ENCODE results near the gene RASSF9.
A peak's percentile ranks its signal among the peaks of the same experiment; 100 is the strongest.

RASSF9 gene

GRCh38 chr12:85821206-85821605 lies 15.0 kb downstream of the RASSF9 start:
- no peak overlapping the region for H3K27ac ChIP-seq
- no peak for TF ChIP-seq CTCF (IDR thresholded peaks at IDR 0.05)
- TF ChIP-seq ZFX (IDR thresholded peaks at IDR 0.05; ENCODE audit: borderline replicate concordance): no peak

GRCh38 chr12:85820101-85820500 lies 16.1 kb downstream of the RASSF9 start:
- no peak for TF ChIP-seq CTCF (IDR thresholded peaks at IDR 0.05)
- TF ChIP-seq ZFX (IDR thresholded peaks at IDR 0.05; ENCODE audit: borderline replicate concordance): no peak
- H3K27ac ChIP-seq: no peak overlapping the region

DNA sequence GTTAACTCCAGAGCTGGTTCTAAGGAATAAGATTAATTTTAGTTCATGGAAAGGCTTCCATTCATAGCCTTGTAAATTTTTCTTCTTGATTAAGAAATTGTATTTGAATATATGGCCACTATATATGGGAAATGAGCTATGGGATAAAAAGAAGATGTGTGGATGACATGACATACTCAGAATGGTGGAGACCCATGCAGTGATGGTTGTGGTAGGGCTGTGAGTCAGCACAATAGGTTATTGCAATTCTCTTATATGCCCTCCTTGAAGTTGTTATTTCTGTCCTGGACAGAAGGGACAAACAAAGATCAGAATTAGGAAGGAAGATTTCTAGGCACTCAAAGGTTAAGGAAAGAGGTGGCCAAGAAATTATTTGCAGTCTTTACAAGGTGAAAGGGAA lies 21.5 kb downstream of the RASSF9 start:
- no peak for TF ChIP-seq ZFX (IDR thresholded peaks at IDR 0.05; ENCODE audit: borderline replicate concordance)
- no peak for TF ChIP-seq CTCF (IDR thresholded peaks at IDR 0.05)
- H3K27ac ChIP-seq: no peak overlapping the region

DNA sequence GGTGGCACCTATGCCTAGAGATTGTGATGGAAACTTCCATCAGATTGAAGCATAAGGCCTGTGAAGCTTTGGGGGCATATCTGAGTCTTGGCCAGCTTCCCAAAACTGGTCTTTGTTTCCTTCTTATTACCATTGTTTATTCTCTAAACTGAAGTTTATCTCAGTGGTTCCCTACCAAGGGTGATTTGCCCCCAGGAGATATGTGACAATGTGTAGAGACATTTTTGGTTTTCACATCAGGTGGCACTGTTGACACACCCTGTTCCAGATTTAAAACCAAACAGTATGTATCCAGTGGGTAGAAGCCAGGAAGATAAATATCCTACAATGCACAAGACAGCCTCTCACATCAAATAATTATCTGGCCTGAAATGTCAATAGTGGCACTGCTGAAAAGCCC lies 22.1 kb downstream of the RASSF9 start:
- H3K27ac ChIP-seq: no peak overlapping the region
- TF ChIP-seq ZFX (IDR thresholded peaks at IDR 0.05; ENCODE audit: borderline replicate concordance) (no peak), CTCF (IDR thresholded peaks at IDR 0.05) (peak; percentile 39)

DNA sequence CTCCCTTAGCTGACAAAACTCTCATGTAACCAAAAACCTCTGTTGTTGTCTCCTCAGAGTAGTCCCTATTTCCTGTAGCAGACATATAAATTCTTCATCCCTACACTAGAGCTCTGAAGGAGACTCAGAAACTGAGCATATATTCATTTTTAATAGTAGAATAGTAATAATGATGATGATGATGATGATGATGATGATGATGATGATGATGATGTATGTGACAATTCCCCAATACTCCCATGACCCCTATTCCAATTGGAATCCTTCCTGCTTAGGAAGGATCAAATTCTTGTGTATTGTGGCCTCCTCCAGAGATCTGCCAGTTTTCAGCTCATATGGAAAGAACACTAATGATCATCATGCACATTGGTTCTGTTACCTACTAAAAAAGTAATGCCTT lies 26.7 kb downstream of the RASSF9 start:
- TF ChIP-seq ZFX (IDR thresholded peaks at IDR 0.05; ENCODE audit: borderline replicate concordance) (no peak), CTCF (IDR thresholded peaks at IDR 0.05) (no peak)
- no peak overlapping the region for H3K27ac ChIP-seq

DNA sequence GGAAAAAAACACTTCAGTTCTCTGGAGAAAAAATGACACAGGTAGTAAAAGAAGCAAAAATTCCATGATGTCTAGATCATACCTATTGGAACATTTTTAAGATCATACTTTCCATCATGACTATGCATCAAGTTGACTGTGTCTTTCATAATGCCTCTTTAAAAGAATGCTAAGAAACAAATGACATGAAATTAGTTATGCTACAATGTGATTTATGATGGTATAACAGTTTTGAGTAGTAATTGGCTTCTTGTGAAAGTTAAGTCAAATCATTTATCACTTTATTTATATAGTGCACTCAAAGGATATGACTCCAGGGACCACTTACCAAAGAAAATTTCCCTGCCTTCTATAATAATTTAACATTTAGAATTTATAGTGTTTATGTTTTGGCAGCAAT lies 28.5 kb downstream of the RASSF9 start:
- TF ChIP-seq CTCF (IDR thresholded peaks at IDR 0.05) (no peak), ZFX (IDR thresholded peaks at IDR 0.05; ENCODE audit: borderline replicate concordance) (no peak)
- no peak overlapping the region for H3K27ac ChIP-seq

DNA sequence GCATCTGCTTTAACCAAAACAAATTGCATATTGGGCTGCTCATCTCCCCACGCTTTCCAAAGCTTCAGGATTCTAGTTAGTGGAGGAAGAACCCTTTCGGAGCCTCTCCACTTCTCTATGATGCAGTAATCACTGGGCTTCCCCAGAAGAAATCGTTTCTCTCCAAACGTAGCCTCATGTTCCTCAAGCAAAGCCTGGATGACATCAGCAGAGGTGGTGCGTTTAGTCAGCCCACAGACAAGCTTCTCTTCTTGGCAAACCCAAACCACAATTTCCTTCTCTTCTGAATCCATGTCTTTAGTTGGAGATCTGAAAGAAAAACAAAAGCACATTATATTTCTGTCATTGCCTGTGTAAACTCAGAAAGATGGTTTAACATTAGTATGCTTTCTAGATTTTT lies 30.6 kb downstream of the RASSF9 start:
- TF ChIP-seq ZFX (IDR thresholded peaks at IDR 0.05; ENCODE audit: borderline replicate concordance): no peak
- no peak for TF ChIP-seq CTCF (IDR thresholded peaks at IDR 0.05)
- H3K27ac ChIP-seq: no peak overlapping the region
